K562 (cell line): Measurements from ENCODE around the gene PHF19. TPM values are rescaled to one million over a fixed set of nuclear protein-coding genes. Genes with fewer than 3 reads are reported as not detected.
A peak's percentile ranks its signal among the peaks of the same experiment; 100 is the strongest.

Experiments used
- ASH1L ChIP-seq: fragments of 450-650 bp; IDR thresholded peaks from 2 replicates; pipeline ENCODE4 v1.6.1; 2018; ENCODE audit warnings: borderline replicate concordance, mild to moderate bottlenecking, low read depth; ENCODE audit not compliant: partially characterized antibody
- BRD4 ChIP-seq: fragments of 200-600 bp; sonication (generic); IDR thresholded peaks from 2 replicates; pipeline ENCODE4 v1.6.1; 2017; ENCODE audit warnings: inconsistent platforms
- DNMT1 ChIP-seq: fragments of 450-650 bp; IDR thresholded peaks from 2 replicates; pipeline ENCODE4 v1.6.1; 2016; ENCODE audit warnings: antibody characterized with exemption, mild to moderate bottlenecking
- HMGN3 ChIP-seq: IDR thresholded peaks from 2 replicates; pipeline ENCODE4 v1.6.1; 2011; ENCODE audit warnings: borderline replicate concordance, low read depth, mild to moderate bottlenecking, mixed read lengths, low read length; ENCODE audit not compliant: insufficient read length; ENCODE audit errors: extremely low read depth
- KAT7 ChIP-seq: sonication (generic); formaldehyde crosslinking; IDR thresholded peaks from 2 replicates; pipeline ENCODE4 v1.8.0; 2022; ENCODE audit warnings: missing genetic modification reagents, mild to moderate bottlenecking, borderline replicate concordance
- KDM1A ChIP-seq, 2 experiments: fragments of 450-650 bp; IDR thresholded peaks; 2 replicates each; pipeline ENCODE4 v1.6.1; 2016; ENCODE audit warnings: mild to moderate bottlenecking in 2 of 2
- NR1H2 ChIP-seq: sonication (generic); formaldehyde crosslinking; IDR thresholded peaks from 2 replicates; pipeline ENCODE4 v1.4.0; 2020; ENCODE audit warnings: mild to moderate bottlenecking, missing genetic modification reagents
- PHTF2 ChIP-seq: fragments of 250-450 bp; sonication (Bioruptor Pico); IDR thresholded peaks from 2 replicates; pipeline ENCODE4 v1.5.0; 2021; ENCODE audit warnings: mild to moderate bottlenecking
- PML ChIP-seq: IDR thresholded peaks from 2 replicates; pipeline ENCODE4 v1.6.1; 2012; ENCODE audit warnings: low read length, inconsistent platforms
- POLR3G ChIP-seq: IDR thresholded peaks from 2 replicates; pipeline ENCODE4 v1.6.1; 2011; ENCODE audit not compliant: insufficient read length, insufficient replicate concordance; ENCODE audit errors: extremely low read depth
- RBBP5 ChIP-seq: fragments of 200-600 bp; sonication (generic); IDR thresholded peaks from 2 replicates; pipeline ENCODE4 v1.6.1; 2012; ENCODE audit warnings: borderline replicate concordance, mild to moderate bottlenecking, low read length, control low read depth, inconsistent platforms; ENCODE audit not compliant: insufficient read depth, poor library complexity, severe bottlenecking
- SMARCE1 ChIP-seq: fragments of 450-650 bp; IDR thresholded peaks from 2 replicates; pipeline ENCODE4 v1.7.1; 2016; ENCODE audit warnings: mild to moderate bottlenecking
- ZBTB26 ChIP-seq: fragments of 450-650 bp; formaldehyde crosslinking; IDR thresholded peaks from 2 replicates; pipeline ENCODE4 v1.4.0; 2022; ENCODE audit warnings: missing genetic modification characterization
- ZBTB43 ChIP-seq: sonication (generic); formaldehyde crosslinking; IDR thresholded peaks from 2 replicates; pipeline ENCODE4 v1.8.0; 2023; ENCODE audit warnings: mild to moderate bottlenecking, missing genetic modification reagents
- ZFP30 ChIP-seq: fragments of 250-450 bp; sonication (Bioruptor Pico); IDR thresholded peaks from 2 replicates; pipeline ENCODE4 v1.8.0; 2022; ENCODE audit warnings: moderate library complexity, mild to moderate bottlenecking, inconsistent platforms, borderline replicate concordance
- ZNF507 ChIP-seq: conservative IDR thresholded peaks from 2 replicates; pipeline ENCODE4 v1.6.1; 2017; ENCODE audit warnings: missing genetic modification characterization, missing compliant biosample characterization
- polyA plus RNA-seq, 8 experiments: library from polyadenylated mRNA; depleted of rRNA in 4 of 8; stranded (reverse) in 5 of 8; unstranded in 3 of 8; fragments of >200 nt; fragmentation: Nextera tagmentation in 2 of 8; fragmentation: Illumina TruSeq in 1 of 8; extraction: Ambion mirVana in 2 of 8; extraction: Trizol in 1 of 8; gene quantifications; 2 replicates each; pipeline versions ENCODE4 v1.2.1 to v1.2.3, GENCODE V29; 2011 to 2014; ENCODE audit warnings: inconsistent platforms in 1 of 8, missing spikeins in 1 of 8
- total RNA-seq, 7 experiments: library from RNA; depleted of rRNA in 6 of 7; stranded (reverse); fragments of >200 nt in 6 of 7; fragmentation: Illumina TruSeq in 2 of 7; extraction: Trizol in 2 of 7; gene quantifications; 2 replicates each; pipeline versions ENCODE4 v1.2.1 to v1.2.3, GENCODE V29; 2011 to 2021; ENCODE audit warnings: low replicate concordance in 1 of 7
- TF ChIP-seq, protein P1 (sequence below): fragments of 250-450 bp; sonication (Bioruptor Pico); IDR thresholded peaks from 2 replicates; pipeline ENCODE4 v1.8.0; 2022; ENCODE audit warnings: moderate library complexity, mild to moderate bottlenecking, inconsistent platforms
- TF ChIP-seq, protein P2 (sequence below): sonication (generic); formaldehyde crosslinking; IDR thresholded peaks from 2 replicates; pipeline ENCODE4 v1.8.0; 2023; ENCODE audit warnings: missing genetic modification reagents, mild to moderate bottlenecking, borderline replicate concordance

PHF19 gene
- total and polyA plus RNA-seq, 9 of the 15 experiments (the other 6 are each of a cell fraction or from before 2014, with no cell fraction given) = 95.8 to 403 (median 255) TPM

GRCh38 chr9:120807607-120808379 lies 69.2 kb downstream of the PHF19 start (continued):
- TF ChIP-seq BRD4 = no peak
- no peak for TF ChIP-seq ZBTB43 (CRISPR knock-in tag)
- TF ChIP-seq POLR3G = no peak
- no peak for TF ChIP-seq HMGN3
- TF ChIP-seq ZFP30 = peak; percentile 96
- TF ChIP-seq RBBP5 = no peak
- 0 out of 2 replicates have a peak, but pooled peaks have one; percentile 27 for TF ChIP-seq PML
- TF ChIP-seq, protein P1, sequence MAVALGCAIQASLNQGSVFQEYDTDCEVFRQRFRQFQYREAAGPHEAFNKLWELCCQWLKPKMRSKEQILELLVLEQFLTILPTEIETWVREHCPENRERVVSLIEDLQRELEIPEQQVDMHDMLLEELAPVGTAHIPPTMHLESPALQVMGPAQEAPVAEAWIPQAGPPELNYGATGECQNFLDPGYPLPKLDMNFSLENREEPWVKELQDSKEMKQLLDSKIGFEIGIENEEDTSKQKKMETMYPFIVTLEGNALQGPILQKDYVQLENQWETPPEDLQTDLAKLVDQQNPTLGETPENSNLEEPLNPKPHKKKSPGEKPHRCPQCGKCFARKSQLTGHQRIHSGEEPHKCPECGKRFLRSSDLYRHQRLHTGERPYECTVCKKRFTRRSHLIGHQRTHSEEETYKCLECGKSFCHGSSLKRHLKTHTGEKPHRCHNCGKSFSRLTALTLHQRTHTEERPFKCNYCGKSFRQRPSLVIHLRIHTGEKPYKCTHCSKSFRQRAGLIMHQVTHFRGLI (CRISPR knock-in tag) = no peak
- TF ChIP-seq SMARCE1 = no peak
- TF ChIP-seq KDM1A (IDR thresholded peaks at IDR 0.05) = 0 out of 4 replicates have a peak, but pooled peaks of 1 of the 2 experiments have one; percentile 22
- TF ChIP-seq ZBTB26 (CRISPR knock-in tag) = no peak
- no peak for TF ChIP-seq PHTF2 (CRISPR knock-in tag)
- TF ChIP-seq, protein P2, sequence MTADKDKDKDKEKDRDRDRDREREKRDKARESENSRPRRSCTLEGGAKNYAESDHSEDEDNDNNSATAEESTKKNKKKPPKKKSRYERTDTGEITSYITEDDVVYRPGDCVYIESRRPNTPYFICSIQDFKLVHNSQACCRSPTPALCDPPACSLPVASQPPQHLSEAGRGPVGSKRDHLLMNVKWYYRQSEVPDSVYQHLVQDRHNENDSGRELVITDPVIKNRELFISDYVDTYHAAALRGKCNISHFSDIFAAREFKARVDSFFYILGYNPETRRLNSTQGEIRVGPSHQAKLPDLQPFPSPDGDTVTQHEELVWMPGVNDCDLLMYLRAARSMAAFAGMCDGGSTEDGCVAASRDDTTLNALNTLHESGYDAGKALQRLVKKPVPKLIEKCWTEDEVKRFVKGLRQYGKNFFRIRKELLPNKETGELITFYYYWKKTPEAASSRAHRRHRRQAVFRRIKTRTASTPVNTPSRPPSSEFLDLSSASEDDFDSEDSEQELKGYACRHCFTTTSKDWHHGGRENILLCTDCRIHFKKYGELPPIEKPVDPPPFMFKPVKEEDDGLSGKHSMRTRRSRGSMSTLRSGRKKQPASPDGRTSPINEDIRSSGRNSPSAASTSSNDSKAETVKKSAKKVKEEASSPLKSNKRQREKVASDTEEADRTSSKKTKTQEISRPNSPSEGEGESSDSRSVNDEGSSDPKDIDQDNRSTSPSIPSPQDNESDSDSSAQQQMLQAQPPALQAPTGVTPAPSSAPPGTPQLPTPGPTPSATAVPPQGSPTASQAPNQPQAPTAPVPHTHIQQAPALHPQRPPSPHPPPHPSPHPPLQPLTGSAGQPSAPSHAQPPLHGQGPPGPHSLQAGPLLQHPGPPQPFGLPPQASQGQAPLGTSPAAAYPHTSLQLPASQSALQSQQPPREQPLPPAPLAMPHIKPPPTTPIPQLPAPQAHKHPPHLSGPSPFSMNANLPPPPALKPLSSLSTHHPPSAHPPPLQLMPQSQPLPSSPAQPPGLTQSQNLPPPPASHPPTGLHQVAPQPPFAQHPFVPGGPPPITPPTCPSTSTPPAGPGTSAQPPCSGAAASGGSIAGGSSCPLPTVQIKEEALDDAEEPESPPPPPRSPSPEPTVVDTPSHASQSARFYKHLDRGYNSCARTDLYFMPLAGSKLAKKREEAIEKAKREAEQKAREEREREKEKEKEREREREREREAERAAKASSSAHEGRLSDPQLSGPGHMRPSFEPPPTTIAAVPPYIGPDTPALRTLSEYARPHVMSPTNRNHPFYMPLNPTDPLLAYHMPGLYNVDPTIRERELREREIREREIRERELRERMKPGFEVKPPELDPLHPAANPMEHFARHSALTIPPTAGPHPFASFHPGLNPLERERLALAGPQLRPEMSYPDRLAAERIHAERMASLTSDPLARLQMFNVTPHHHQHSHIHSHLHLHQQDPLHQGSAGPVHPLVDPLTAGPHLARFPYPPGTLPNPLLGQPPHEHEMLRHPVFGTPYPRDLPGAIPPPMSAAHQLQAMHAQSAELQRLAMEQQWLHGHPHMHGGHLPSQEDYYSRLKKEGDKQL (CRISPR knock-in tag) = no peak
- no peak for TF ChIP-seq DNMT1
- 0 out of 2 replicates have a peak, but pooled peaks have one; percentile 47 for TF ChIP-seq KAT7 (CRISPR knock-in tag)
- TF ChIP-seq ZNF507 = peak; percentile 9; the same call in 1 of the 2 replicates
- TF ChIP-seq ASH1L = no peak
- no peak for TF ChIP-seq NR1H2 (CRISPR knock-in tag)
